Thyroid gland (tissue), 4 donors: ENCODE results near the gene FOXD2.
"Not testable (repeated sequence)": the region's sequence is repeated elsewhere in the genome, so short reads cannot be mapped to it uniquely, and the experiment has no call there.

Experiments used
- POLR2A ChIP-seq, 2 donors: fragments of 450-650 bp; IDR thresholded peaks; one replicate each; pipeline ENCODE4 v1.6.1; 2017; ENCODE audit warnings: antibody characterized with exemption in 2 of 2, mild to moderate bottlenecking in 2 of 2, moderate library complexity in 1 of 2
- TF ChIP-seq, protein P1 (sequence below), 6 experiments: fragments of 200-600 bp in 3 of 6; fragments of 450-650 bp in 3 of 6; sonication (generic) in 3 of 6; IDR thresholded peaks; one replicate each; pipeline ENCODE4 v1.5.1; 2016 to 2019; ENCODE audit warnings: antibody characterized with exemption in 6 of 6, mild to moderate bottlenecking in 2 of 6, inconsistent platforms in 1 of 6, moderate library complexity in 1 of 6

GRCh38 chr1:47453910-47454309 lies 16.1 kb downstream of the FOXD2 start:
- not testable (repeated sequence) for TF ChIP-seq POLR2A (IDR thresholded peaks at IDR 0.05)
- TF ChIP-seq, protein P1, sequence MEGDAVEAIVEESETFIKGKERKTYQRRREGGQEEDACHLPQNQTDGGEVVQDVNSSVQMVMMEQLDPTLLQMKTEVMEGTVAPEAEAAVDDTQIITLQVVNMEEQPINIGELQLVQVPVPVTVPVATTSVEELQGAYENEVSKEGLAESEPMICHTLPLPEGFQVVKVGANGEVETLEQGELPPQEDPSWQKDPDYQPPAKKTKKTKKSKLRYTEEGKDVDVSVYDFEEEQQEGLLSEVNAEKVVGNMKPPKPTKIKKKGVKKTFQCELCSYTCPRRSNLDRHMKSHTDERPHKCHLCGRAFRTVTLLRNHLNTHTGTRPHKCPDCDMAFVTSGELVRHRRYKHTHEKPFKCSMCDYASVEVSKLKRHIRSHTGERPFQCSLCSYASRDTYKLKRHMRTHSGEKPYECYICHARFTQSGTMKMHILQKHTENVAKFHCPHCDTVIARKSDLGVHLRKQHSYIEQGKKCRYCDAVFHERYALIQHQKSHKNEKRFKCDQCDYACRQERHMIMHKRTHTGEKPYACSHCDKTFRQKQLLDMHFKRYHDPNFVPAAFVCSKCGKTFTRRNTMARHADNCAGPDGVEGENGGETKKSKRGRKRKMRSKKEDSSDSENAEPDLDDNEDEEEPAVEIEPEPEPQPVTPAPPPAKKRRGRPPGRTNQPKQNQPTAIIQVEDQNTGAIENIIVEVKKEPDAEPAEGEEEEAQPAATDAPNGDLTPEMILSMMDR (IDR thresholded peaks at IDR 0.05): not testable (repeated sequence)
